ENCODE measurements around the gene ETFB. TPM values are rescaled to one million over a fixed set of nuclear protein-coding genes. Genes with fewer than 3 reads are reported as not detected.

Gene ETFB
- total RNA-seq, 4 donors from 2014 or later: 18.8 to 56.6 (median 32.8) TPM

GRCh38 chr19:51342631-51343569 is 23.3 kb downstream of the ETFB start:
- Histone ChIP-seq H3K9me3 (no peaks in the 10 kb centered on the region), H3K27me3 (no peaks in the 10 kb centered on the region), H3K36me3 (no peaks in the 10 kb centered on the region), H3K4me3 (no peak overlapping the region), H3K4me1 (no peaks in the 10 kb centered on the region), H3K27ac (no peak overlapping the region)
- intact Hi-C loops (cut with DNase I; ENCODE audit: low total_unique reads): no loop called here
- TF ChIP-seq POLR2A (IDR thresholded peaks at IDR 0.05): no peak
- TF ChIP-seq CTCF (IDR thresholded peaks at IDR 0.05): no peak
- no peak for DNase-seq

GRCh38 chr19:51341976-51342580 is 24.1 kb downstream of the ETFB start, which contains the start of gene VSIG10L:
TSS of gene VSIG10L (minus strand) at chr19:51342139. CDS start at chr19:51342124, 15 bp downstream.
- Histone ChIP-seq H3K27ac (no peak within 1 kb of the TSS), H3K27me3 (no peaks in the 10 kb centered on the region), H3K4me1 (no peaks in the 10 kb centered on the region), H3K36me3 (no peaks in the 10 kb centered on the region), H3K4me3 (no peak within 1 kb of the TSS), H3K9me3 (no peaks in the 10 kb centered on the region)
- DNase-seq: no peak
- intact Hi-C loops (cut with DNase I; ENCODE audit: low total_unique reads): no loop called here
- no peak for TF ChIP-seq POLR2A (IDR thresholded peaks at IDR 0.05)
- TF ChIP-seq CTCF (IDR thresholded peaks at IDR 0.05): no peak

GRCh38 chr19:51341066-51341465 is 25.1 kb downstream of the ETFB start:
- Histone ChIP-seq H3K4me1 (no peaks in the 10 kb centered on the region), H3K27ac (no peak overlapping the region), H3K36me3 (no peaks in the 10 kb centered on the region), H3K4me3 (no peak overlapping the region), H3K27me3 (no peaks in the 10 kb centered on the region), H3K9me3 (no peaks in the 10 kb centered on the region)
- TF ChIP-seq POLR2A (IDR thresholded peaks at IDR 0.05) (no peak), CTCF (IDR thresholded peaks at IDR 0.05) (no peak)
- intact Hi-C loops (cut with DNase I; ENCODE audit: low total_unique reads): no loop called here
- no peak for DNase-seq

GRCh38 chr19:51339687-51340656 is 26.2 kb downstream of the ETFB start:
- peak overlapping the region; percentile 44 to 84 for H3K27ac ChIP-seq
- H3K9me3 ChIP-seq: no peaks in the 10 kb centered on the region
- no peaks in the 10 kb centered on the region for H3K4me1 ChIP-seq
- peak overlapping the region; percentile 61 to 67 for H3K4me3 ChIP-seq
- H3K36me3 ChIP-seq: no peaks in the 10 kb centered on the region
- DNase-seq: peak; percentile 99 to 100
- intact Hi-C loops (cut with DNase I; ENCODE audit: low total_unique reads): no loop called here
- TF ChIP-seq CTCF (IDR thresholded peaks at IDR 0.05) (peak in 3 of 4 experiments; percentile 40 to 78 (median 59)), POLR2A (IDR thresholded peaks at IDR 0.05) (peak; percentile 83 to 86)
- H3K27me3 ChIP-seq: no peaks in the 10 kb centered on the region
